K562 (cell line): Measurements from ENCODE around the gene DCAF6.

ENCODE experiments used
- BDP1 ChIP-seq: IDR thresholded peaks from 3 replicates; pipeline ENCODE4 v1.6.1; 2011; ENCODE audit not compliant: insufficient read length, insufficient read depth
- CEBPG ChIP-seq, 3 experiments: fragments of 200-800 bp in 1 of 3; sonication (Bioruptor generic) in 1 of 3; sonication (generic) in 1 of 3; formaldehyde crosslinking in 1 of 3; IDR thresholded peaks in 2 of 3; conservative IDR thresholded peaks in 1 of 3; 2 replicates each; pipeline versions ENCODE4 v1.6.1 to v1.8.0; 2016 to 2022; ENCODE audit warnings: missing compliant biosample characterization in 2 of 3, missing genetic modification characterization in 2 of 3, mild to moderate bottlenecking in 1 of 3, missing genetic modification reagents in 1 of 3
- CTCF ChIP-seq, 3 experiments: IDR thresholded peaks in 2 of 3; conservative IDR thresholded peaks in 1 of 3; 2 replicates each; pipeline ENCODE4 v1.5.1; 2011 to 2012; ENCODE audit warnings: low read length in 3 of 3, mild to moderate bottlenecking in 3 of 3, control low read depth in 2 of 3, improper control_type of control experiment in 1 of 3, inconsistent platforms in 1 of 3, low read depth in 1 of 3, mixed read lengths in 1 of 3, moderate library complexity in 1 of 3; ENCODE audit not compliant: insufficient read depth in 2 of 3
- FOXK1 ChIP-seq: sonication (generic); formaldehyde crosslinking; IDR thresholded peaks from 2 replicates; pipeline ENCODE4 v1.8.0; 2022; ENCODE audit warnings: missing genetic modification reagents, mild to moderate bottlenecking, borderline replicate concordance
- GTF2F1 ChIP-seq: IDR thresholded peaks from 2 replicates; pipeline ENCODE4 v1.6.1; 2011; ENCODE audit warnings: low read depth, low read length, improper control_type of control experiment
- MTA3 ChIP-seq: fragments of 450-650 bp; formaldehyde crosslinking; IDR thresholded peaks from 2 replicates; pipeline ENCODE4 v1.6.1; 2017; ENCODE audit warnings: mild to moderate bottlenecking, borderline replicate concordance
- NR1H2 ChIP-seq: sonication (generic); formaldehyde crosslinking; IDR thresholded peaks from 2 replicates; pipeline ENCODE4 v1.4.0; 2020; ENCODE audit warnings: mild to moderate bottlenecking, missing genetic modification reagents

- TF ChIP-seq CTCF (IDR thresholded peaks at IDR 0.05 in 2 of 3, conservative IDR thresholded peaks at IDR 0.05 in 1 of 3; ENCODE audit: insufficient read depth in 2 of 3, low read depth in 1 of 3, low read length in 3 of 3) (no peak), CEBPG (CRISPR knock-in tag; IDR thresholded peaks at IDR 0.05) (no peak), CEBPG (tag; conservative IDR thresholded peaks at IDR 0.05 in 1 of 2, IDR thresholded peaks at IDR 0.05 in 1 of 2) (no peak), NR1H2 (CRISPR knock-in tag) (no peak), MTA3 (no peak), FOXK1 (no peak), BDP1 (no peak), GTF2F1 (no peak)
These were observed 63.4 kb downstream of the DCAF6 start for GRCh38 chr1:167999877-168000276.
